ENCODE data around the gene ARL17A.
"Not testable (repeated sequence)": the region's sequence is repeated elsewhere in the genome, so short reads cannot be mapped to it uniquely, and the experiment has no call there.

ARL17A gene

GRCh38 chr17:46548607-46549006 is 30.9 kb downstream of the ARL17A start:
- H3K27ac ChIP-seq: not testable (repeated sequence)

GRCh38 chr17:46534716-46535115 is 44.8 kb downstream of the ARL17A start:
- not testable (repeated sequence) for H3K27ac ChIP-seq

- not testable (repeated sequence) for H3K27ac ChIP-seq
Observed at GRCh38 chr17:46512168-46512567, 67.3 kb downstream of the ARL17A start, which contains the start of gene LRRC37A2. Gene LRRC37A2, plus strand, starts transcription at chr17:46512468. Its CDS starts 245 bp downstream, at chr17:46512713.

DNA sequence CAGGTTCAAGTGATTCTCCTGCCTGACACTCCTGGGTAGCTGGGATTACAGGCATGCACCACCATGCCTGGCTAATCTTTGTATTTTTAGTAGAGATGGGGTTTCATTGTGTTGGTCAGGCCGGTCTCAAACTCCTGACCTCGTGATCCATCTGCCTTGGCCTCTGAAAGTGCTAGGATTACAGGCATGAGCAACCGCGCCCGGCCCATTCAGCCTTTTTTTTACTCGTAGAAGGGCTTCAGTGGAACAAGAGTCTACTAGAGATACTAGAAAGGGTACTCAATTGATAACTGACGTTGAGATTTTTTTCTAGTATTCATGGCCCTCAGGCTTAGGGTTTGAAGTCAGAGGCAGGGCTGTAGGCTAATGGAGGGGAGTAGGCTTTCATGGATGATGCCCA is 73.6 kb downstream of the ARL17A start:
- H3K27ac ChIP-seq: not testable (repeated sequence)

DNA sequence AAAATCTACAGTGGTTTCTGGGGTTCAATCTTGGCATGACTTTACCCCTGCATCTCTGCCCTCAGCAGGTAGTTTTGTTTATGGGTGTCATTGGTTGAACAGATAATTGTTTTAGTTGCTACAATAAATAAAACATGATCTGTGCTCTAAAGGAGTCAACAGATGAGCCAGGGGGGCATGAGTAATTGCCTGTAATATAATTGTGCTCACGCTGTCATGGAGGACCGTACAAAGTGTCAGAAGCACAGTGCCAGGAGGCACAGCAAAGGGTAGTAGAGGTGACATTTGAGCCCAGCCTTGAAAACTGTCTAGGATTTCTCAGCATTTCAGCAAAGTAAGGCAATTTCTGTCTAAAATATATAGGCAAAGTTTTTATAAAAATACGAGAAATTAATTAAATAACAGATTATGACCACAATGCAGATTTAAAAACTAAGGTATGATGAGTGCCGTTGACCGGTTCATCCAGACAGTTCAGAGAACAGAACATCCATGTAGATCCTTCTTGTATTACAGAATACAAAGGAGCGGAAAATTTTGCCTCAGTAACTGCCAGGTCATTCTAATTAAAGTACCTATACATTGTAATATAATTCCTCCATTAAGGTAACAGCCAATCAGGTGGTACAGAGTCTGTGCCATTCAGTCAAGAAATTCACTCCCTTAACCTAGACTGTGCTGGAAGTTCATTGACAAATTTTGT is 79.9 kb downstream of the ARL17A start:
- not testable (repeated sequence) for H3K27ac ChIP-seq

DNA sequence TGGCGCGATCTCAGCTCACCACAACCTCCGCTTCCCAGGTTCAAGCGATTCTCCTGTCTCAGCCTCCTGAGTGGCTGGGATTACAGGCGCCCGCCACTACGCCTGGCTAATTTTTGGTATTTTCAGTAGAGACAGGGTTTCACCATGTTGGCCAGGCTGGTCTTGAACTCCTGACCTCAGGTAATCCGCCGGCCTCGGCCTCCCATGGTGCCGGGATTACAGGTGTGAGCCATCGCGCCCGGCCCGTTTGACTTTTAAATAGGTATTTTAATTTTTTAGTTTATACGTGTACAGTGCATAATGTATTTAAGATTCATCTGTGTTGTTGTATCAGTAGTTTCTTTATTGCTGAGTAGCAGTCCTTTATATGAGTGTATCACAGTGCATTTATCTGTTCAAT is 87.5 kb downstream of the ARL17A start:
- H3K27ac ChIP-seq: not testable (repeated sequence)

DNA sequence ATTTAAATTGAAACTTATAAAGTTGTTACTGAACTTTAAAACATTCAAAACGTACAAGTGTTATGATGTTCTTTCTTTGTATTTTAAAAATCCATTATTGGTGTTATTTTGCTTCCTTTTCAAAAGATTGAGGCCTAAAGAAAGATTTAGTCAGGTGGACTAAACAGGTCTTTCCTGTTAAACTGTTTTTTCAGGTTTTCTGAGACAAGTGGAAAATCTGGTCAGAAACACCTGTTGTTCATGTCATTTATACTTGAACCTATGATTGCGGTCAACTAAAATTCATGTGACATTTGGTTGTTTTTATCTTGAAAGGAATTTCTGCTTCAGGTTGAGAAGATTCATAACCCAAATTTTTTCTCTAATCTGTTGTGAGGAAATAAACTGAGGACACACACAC is 98.2 kb downstream of the ARL17A start:
- H3K27ac ChIP-seq: not testable (repeated sequence)

DNA sequence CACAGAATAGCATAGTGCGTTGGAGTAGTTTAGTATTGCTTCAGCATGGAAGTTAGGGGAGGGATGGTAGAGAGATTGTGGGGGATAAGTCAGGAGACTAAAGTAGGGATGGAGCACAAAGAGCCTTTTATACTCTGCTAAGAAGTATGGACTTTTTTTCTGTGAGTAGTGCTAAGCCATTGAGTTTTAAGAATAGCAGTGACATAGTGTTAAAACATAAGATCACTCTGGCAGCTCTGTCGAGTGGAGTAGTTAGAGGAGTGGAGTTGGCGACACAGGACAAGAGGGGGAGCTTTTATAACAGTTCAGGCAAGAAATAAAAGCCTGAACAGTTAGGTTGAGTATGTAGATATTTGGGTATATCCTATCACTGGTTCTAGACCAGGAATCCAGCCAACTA is 100.7 kb downstream of the ARL17A start:
- not testable (repeated sequence) for H3K27ac ChIP-seq

- not testable (repeated sequence) for H3K27ac ChIP-seq
Observed at GRCh38 chr17:46475583-46475982, 103.9 kb downstream of the ARL17A start.

DNA sequence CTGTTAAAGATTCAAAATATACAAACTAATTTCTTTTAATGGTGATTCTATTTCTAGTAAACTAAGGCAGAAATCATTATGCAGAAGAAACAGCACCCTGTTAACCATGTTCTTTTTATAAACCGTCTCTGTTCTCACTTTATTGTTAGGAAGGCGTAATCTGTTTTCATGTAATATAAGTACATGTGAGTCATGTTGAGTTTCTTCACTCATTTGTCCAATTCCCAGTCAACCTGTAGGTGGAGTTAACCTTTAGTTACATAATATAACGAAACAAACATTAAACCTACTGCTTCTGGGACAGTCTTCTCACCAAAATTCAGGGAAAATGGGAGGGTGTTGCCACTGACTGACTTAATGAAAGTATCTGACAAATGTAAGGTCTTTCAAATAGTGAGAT is 105.0 kb downstream of the ARL17A start:
- H3K27ac ChIP-seq: not testable (repeated sequence)

DNA sequence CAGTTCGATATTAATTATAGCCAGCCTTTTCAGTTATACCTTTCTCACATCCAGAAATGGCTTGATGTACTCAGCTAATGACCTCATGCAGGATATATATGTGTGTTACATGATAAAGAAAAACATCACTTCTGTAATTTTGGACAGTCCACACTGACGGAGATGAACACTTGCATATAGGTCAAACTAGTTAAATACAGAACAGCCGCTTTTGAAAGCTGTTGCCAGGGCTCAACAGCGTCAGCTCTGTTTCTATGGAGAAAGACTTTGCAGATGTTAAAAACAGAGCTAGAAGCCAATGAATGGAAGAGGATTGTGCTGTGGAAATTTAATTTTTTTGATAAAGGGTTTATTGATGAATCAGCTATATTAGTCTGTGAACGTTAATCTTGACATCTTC is 111.9 kb downstream of the ARL17A start:
- H3K27ac ChIP-seq: not testable (repeated sequence)

All from C4-2B (cell line).